ENCODE measurements around the gene CLDN19. TPM values are rescaled to one million over a fixed set of nuclear protein-coding genes. Genes with fewer than 3 reads are reported as not detected.

CLDN19 gene
- total RNA-seq, 1 donor from 2014 or later: 1.6 TPM

DNA sequence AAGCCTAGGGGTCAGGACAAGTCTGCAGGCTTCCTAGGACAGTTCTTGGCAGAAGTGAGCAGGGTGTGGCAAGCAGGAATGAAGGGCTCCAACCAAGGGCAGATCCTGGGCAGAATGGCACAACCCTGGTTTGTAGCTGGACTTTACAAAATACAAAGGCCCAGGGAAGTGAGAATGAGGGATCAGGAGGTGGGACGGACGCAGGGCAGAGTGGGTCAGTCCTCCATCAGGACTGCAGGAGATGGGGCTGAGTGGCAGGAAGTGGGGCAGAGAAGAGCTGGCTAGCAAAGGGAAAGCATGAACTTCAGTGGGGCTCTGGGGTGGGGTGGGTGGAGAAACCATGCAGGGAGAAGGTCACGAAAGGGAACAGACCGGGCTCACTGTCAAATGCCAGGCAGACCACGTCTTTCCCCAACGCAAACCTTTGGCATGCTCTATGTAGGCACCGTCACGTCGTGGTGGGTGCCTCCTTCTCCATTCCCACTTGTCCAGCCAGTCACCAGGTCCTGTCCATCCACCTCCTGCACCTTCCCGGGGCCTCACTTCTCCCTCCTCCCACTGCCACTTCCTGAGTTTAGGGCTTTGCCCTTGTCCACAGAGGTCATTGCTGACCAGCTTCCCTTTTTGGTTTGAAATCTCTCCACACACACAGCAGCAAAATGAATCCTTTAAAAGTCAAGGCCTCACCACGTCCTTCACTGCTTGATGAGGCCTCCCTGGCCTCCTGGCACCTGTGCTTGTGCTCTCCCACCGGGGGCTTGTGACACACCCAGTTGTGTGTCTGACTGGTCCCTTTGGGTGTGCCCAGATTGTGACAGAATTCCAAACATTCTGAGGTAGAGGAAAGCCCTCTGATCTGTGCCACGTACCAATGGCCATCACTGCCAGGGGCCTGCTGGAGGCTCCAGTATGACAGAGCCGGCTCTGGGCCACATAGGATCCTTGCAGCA, 8.7 kb upstream of the CLDN19 start:
- H3K9me3 ChIP-seq (ENCODE audit: control insufficient read depth in 3 of 3, low read length in 3 of 3): no peaks in the 10 kb centered on the region
- no peaks in the 10 kb centered on the region for H3K27me3 ChIP-seq (ENCODE audit: control insufficient read depth in 3 of 3, insufficient read depth in 3 of 3, low read length in 3 of 3)
- H3K4me1 ChIP-seq (ENCODE audit: control insufficient read depth in 3 of 3, insufficient read depth in 3 of 3, low read length in 3 of 3): no peaks in the 10 kb centered on the region
- H3K36me3 ChIP-seq (ENCODE audit: control insufficient read depth in 3 of 3, insufficient read depth in 3 of 3, low read length in 3 of 3): peaks cover 49 to 58% (median 57%) of the 10 kb centered on the region in 3 donors
- no peak overlapping the region for H3K27ac ChIP-seq (ENCODE audit: low read depth, low read length)
- no peak overlapping the region for H3K4me3 ChIP-seq (ENCODE audit: low read length in 3 of 3)
- no peak overlapping the region for H3K9ac ChIP-seq (ENCODE audit: low read depth in 1 of 3, low read length in 3 of 3)

DNA sequence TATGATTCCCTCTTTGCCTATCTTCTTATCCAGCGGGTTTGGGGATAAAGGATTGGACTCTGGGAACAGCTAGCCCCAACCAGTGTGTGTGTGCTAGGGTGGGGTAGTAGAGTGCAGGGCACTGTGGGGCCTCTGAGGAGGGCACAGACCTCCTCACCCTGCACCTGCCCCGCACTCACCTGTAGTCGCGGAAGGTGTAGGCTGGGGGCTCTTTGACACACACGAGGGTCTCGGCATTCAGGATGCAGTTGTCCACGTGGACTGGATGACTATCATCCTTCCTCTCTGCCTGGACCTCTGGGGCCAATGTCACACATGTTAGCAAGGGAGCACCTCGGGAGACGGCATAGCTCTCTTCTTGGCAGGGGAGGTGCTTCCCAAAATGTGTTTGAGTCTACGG, 8.0 kb upstream of the CLDN19 start:
- no peaks in the 10 kb centered on the region for H3K4me1 ChIP-seq (ENCODE audit: control insufficient read depth in 3 of 3, insufficient read depth in 3 of 3, low read length in 3 of 3)
- peaks cover 49 to 55% (median 53%) of the 10 kb centered on the region in 3 donors for H3K36me3 ChIP-seq (ENCODE audit: control insufficient read depth in 3 of 3, insufficient read depth in 3 of 3, low read length in 3 of 3)
- no peaks in the 10 kb centered on the region for H3K27me3 ChIP-seq (ENCODE audit: control insufficient read depth in 3 of 3, insufficient read depth in 3 of 3, low read length in 3 of 3)
- H3K9me3 ChIP-seq (ENCODE audit: control insufficient read depth in 3 of 3, low read length in 3 of 3): no peaks in the 10 kb centered on the region
- H3K27ac ChIP-seq (ENCODE audit: low read depth, low read length): no peak overlapping the region
- no peak overlapping the region for H3K4me3 ChIP-seq (ENCODE audit: low read length in 3 of 3)
- no peak overlapping the region for H3K9ac ChIP-seq (ENCODE audit: low read depth in 1 of 3, low read length in 3 of 3)

GRCh38 chr1:42747125-42747524, 7.1 kb upstream of the CLDN19 start:
- no peaks in the 10 kb centered on the region for H3K9me3 ChIP-seq (ENCODE audit: control insufficient read depth in 3 of 3, low read length in 3 of 3)
- no peak overlapping the region for H3K4me3 ChIP-seq (ENCODE audit: low read length in 3 of 3)
- peaks cover 43 to 47% (median 46%) of the 10 kb centered on the region in 3 donors for H3K36me3 ChIP-seq (ENCODE audit: control insufficient read depth in 3 of 3, insufficient read depth in 3 of 3, low read length in 3 of 3)
- H3K9ac ChIP-seq (ENCODE audit: low read depth in 1 of 3, low read length in 3 of 3): no peak overlapping the region
- no peaks in the 10 kb centered on the region for H3K27me3 ChIP-seq (ENCODE audit: control insufficient read depth in 3 of 3, insufficient read depth in 3 of 3, low read length in 3 of 3)
- no peaks in the 10 kb centered on the region for H3K4me1 ChIP-seq (ENCODE audit: control insufficient read depth in 3 of 3, insufficient read depth in 3 of 3, low read length in 3 of 3)
- no peak overlapping the region for H3K27ac ChIP-seq (ENCODE audit: low read depth, low read length)

- Histone ChIP-seq H3K4me1 (ENCODE audit: control insufficient read depth in 3 of 3, insufficient read depth in 3 of 3, low read length in 3 of 3) (no peaks in the 10 kb centered on the region), H3K9ac (ENCODE audit: low read depth in 1 of 3, low read length in 3 of 3) (no peak overlapping the region), H3K4me3 (ENCODE audit: low read length in 3 of 3) (no peak overlapping the region), H3K36me3 (ENCODE audit: control insufficient read depth in 3 of 3, insufficient read depth in 3 of 3, low read length in 3 of 3) (peaks cover 38 to 42% (median 40%) of the 10 kb centered on the region in 3 donors), H3K27me3 (ENCODE audit: control insufficient read depth in 3 of 3, insufficient read depth in 3 of 3, low read length in 3 of 3) (no peaks in the 10 kb centered on the region), H3K27ac (ENCODE audit: low read depth, low read length) (no peak overlapping the region), H3K9me3 (ENCODE audit: control insufficient read depth in 3 of 3, low read length in 3 of 3) (no peaks in the 10 kb centered on the region)
Measured at GRCh38 chr1:42746436-42747105, 6.5 kb upstream of the CLDN19 start.

- Histone ChIP-seq H3K4me3 (ENCODE audit: low read length in 3 of 3) (no peak overlapping the region), H3K36me3 (ENCODE audit: control insufficient read depth in 3 of 3, insufficient read depth in 3 of 3, low read length in 3 of 3) (peaks cover 37 to 42% (median 40%) of the 10 kb centered on the region in 3 donors), H3K27me3 (ENCODE audit: control insufficient read depth in 3 of 3, insufficient read depth in 3 of 3, low read length in 3 of 3) (no peaks in the 10 kb centered on the region), H3K9ac (ENCODE audit: low read depth in 1 of 3, low read length in 3 of 3) (no peak overlapping the region), H3K27ac (ENCODE audit: low read depth, low read length) (no peak overlapping the region), H3K4me1 (ENCODE audit: control insufficient read depth in 3 of 3, insufficient read depth in 3 of 3, low read length in 3 of 3) (no peaks in the 10 kb centered on the region), H3K9me3 (ENCODE audit: control insufficient read depth in 3 of 3, low read length in 3 of 3) (no peaks in the 10 kb centered on the region)
Measured at GRCh38 chr1:42745851-42746250, 5.8 kb upstream of the CLDN19 start.

DNA sequence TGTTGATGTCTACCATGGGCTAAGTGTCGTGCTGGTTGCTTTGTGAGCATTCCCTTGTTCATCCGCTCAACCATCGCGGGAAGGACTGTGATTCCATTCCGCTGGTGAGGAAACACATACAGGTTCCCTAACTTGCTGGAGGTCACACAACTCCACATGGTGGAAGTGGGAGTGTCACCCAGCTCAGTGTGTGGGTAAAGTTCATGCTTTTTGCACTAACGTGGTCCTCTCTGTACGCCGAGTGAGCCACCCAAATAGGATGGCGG, 4.0 kb upstream of the CLDN19 start:
- Histone ChIP-seq H3K27me3 (ENCODE audit: control insufficient read depth in 3 of 3, insufficient read depth in 3 of 3, low read length in 3 of 3) (no peaks in the 10 kb centered on the region), H3K4me3 (ENCODE audit: low read length in 3 of 3) (no peak overlapping the region), H3K9me3 (ENCODE audit: control insufficient read depth in 3 of 3, low read length in 3 of 3) (no peaks in the 10 kb centered on the region), H3K9ac (ENCODE audit: low read depth in 1 of 3, low read length in 3 of 3) (no peak overlapping the region), H3K4me1 (ENCODE audit: control insufficient read depth in 3 of 3, insufficient read depth in 3 of 3, low read length in 3 of 3) (no peaks in the 10 kb centered on the region), H3K27ac (ENCODE audit: low read depth, low read length) (no peak overlapping the region), H3K36me3 (ENCODE audit: control insufficient read depth in 3 of 3, insufficient read depth in 3 of 3, low read length in 3 of 3) (peaks cover 25 to 33% (median 31%) of the 10 kb centered on the region in 3 donors)

DNA sequence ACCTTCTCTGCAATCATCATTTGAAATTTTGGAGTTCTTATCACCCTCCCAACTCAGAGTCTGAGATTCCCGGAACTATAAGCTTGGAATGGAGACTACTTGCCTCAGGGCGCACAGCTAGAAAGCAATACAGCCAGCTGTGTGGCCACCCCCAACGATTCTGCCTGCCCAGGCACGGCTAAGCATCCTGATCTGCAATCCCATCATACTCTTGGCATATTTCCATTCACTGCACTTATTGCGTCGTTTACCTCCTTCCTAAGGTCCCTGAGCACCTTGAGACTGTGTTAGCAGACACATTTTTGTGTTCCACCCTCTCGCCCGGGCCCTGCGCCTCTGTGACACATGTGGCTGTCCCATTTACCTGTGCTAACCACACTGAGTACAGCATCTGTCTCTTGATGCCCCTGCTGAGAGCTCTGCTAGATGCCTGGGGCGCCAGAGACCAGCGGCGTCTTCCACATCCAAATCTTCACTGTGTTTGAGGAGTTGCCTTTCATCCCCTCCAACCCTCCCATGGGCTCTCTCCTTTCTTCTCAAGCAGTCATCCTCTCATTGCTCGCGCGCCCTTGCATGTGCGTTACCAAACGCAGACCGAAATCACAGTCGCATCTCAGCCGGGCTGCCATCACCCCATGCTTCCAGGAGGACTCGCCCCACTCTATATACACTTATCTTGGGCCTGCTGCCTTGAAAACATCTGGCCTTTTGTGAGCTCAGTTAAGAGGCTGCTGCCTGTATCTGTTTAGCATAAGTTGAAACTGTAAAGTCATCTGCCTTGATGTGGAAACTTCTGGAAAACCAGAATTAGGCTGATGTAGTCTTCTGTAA, 3.5 kb upstream of the CLDN19 start:
- H3K36me3 ChIP-seq (ENCODE audit: control insufficient read depth in 3 of 3, insufficient read depth in 3 of 3, low read length in 3 of 3): peaks cover 20 to 28% (median 28%) of the 10 kb centered on the region in 3 donors
- no peaks in the 10 kb centered on the region for H3K9me3 ChIP-seq (ENCODE audit: control insufficient read depth in 3 of 3, low read length in 3 of 3)
- H3K4me1 ChIP-seq (ENCODE audit: control insufficient read depth in 3 of 3, insufficient read depth in 3 of 3, low read length in 3 of 3): no peaks in the 10 kb centered on the region
- no peak overlapping the region for H3K9ac ChIP-seq (ENCODE audit: low read depth in 1 of 3, low read length in 3 of 3)
- no peak overlapping the region for H3K27ac ChIP-seq (ENCODE audit: low read depth, low read length)
- H3K4me3 ChIP-seq (ENCODE audit: low read length in 3 of 3): no peak overlapping the region
- H3K27me3 ChIP-seq (ENCODE audit: control insufficient read depth in 3 of 3, insufficient read depth in 3 of 3, low read length in 3 of 3): no peaks in the 10 kb centered on the region

DNA sequence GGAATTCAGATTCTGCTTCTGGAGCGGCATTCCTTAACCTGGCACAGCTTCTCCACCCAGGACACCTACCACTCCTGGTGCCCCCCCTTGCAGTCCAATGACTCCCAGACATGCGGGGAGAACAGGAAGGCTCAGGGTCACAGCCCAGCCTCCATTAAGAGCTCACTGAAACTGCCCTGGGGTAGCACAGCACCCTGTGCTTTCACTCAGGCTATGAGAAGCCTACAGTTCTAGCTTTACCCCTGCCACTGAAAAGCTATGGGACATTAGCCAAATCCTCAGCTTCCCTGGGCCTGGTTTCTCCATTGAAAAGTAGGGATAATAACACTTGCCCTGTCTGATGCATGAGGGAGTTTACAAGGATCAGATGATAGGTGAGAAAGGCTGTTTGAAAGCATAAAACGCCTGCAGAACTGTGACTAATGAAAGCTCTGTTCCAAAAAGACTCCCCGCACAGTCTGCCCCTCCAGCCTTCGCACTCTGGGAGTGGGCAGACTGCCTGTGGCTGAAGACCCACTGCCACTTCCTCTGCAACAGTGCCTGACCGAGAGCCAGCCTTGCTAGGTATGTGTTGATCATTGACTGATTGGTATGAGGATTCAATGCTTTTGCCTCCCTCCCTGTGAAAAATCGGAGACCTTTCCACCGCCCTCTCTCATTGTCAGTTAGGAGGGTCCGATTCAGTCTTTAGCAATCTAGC, 2.7 kb upstream of the CLDN19 start:
- Histone ChIP-seq H3K27me3 (ENCODE audit: control insufficient read depth in 3 of 3, insufficient read depth in 3 of 3, low read length in 3 of 3) (no peaks in the 10 kb centered on the region), H3K4me3 (ENCODE audit: low read length in 3 of 3) (no peak overlapping the region), H3K27ac (ENCODE audit: low read depth, low read length) (no peak overlapping the region), H3K9ac (ENCODE audit: low read depth in 1 of 3, low read length in 3 of 3) (no peak overlapping the region), H3K36me3 (ENCODE audit: control insufficient read depth in 3 of 3, insufficient read depth in 3 of 3, low read length in 3 of 3) (peaks cover 12 to 22% (median 22%) of the 10 kb centered on the region in 3 donors), H3K4me1 (ENCODE audit: control insufficient read depth in 3 of 3, insufficient read depth in 3 of 3, low read length in 3 of 3) (no peaks in the 10 kb centered on the region), H3K9me3 (ENCODE audit: control insufficient read depth in 3 of 3, low read length in 3 of 3) (no peaks in the 10 kb centered on the region)

DNA sequence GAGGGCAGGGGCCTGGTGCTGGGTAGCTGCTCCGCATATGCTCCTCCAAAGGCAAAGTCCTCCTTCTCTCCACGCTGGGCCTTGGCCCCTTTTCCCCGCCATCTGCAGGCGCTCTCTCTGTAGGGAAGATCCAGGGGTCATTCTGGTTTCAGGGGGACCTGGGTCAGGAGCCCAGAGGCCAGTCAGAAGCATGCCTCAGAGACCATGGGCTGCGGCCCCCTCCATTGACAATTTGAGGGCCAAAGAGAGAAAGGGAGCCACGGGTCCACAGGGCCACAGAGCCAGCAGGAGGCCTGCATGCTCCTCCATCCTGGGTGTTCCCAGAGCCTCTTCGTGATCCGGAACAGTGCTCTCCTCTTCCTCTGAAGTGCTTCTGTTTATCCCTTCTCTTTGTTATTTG, 2.1 kb upstream of the CLDN19 start:
- Histone ChIP-seq H3K9me3 (ENCODE audit: control insufficient read depth in 3 of 3, low read length in 3 of 3) (no peaks in the 10 kb centered on the region), H3K9ac (ENCODE audit: low read depth in 1 of 3, low read length in 3 of 3) (no peak overlapping the region), H3K4me3 (ENCODE audit: low read length in 3 of 3) (no peak overlapping the region), H3K27ac (ENCODE audit: low read depth, low read length) (no peak overlapping the region), H3K4me1 (ENCODE audit: control insufficient read depth in 3 of 3, insufficient read depth in 3 of 3, low read length in 3 of 3) (peaks cover 0 to 3% (median under 1%) of the 10 kb centered on the region in 3 donors), H3K27me3 (ENCODE audit: control insufficient read depth in 3 of 3, insufficient read depth in 3 of 3, low read length in 3 of 3) (no peaks in the 10 kb centered on the region), H3K36me3 (ENCODE audit: control insufficient read depth in 3 of 3, insufficient read depth in 3 of 3, low read length in 3 of 3) (peaks cover 7 to 16% (median 16%) of the 10 kb centered on the region in 3 donors)

Data from skeletal muscle tissue (tissue), 4 donors.